Measurements from ENCODE around the gene PRKAG2.

GRCh38 chr7:151832656-151833055, 44.3 kb downstream of the PRKAG2 start:
- TF ChIP-seq CTCF (conservative IDR thresholded peaks at IDR 0.05; ENCODE audit: low read depth, low read length) (no peak), EZH2 (IDR thresholded peaks at IDR 0.05; ENCODE audit: low read length, unreplicated experiment) (no peak)

Measured in PC-3 (cell line).